ENCODE results near the gene PRRC1.
"Not testable (repeated sequence)": the region's sequence is repeated elsewhere in the genome, so short reads cannot be mapped to it uniquely, and the experiment has no call there.

PRRC1 gene

DNA sequence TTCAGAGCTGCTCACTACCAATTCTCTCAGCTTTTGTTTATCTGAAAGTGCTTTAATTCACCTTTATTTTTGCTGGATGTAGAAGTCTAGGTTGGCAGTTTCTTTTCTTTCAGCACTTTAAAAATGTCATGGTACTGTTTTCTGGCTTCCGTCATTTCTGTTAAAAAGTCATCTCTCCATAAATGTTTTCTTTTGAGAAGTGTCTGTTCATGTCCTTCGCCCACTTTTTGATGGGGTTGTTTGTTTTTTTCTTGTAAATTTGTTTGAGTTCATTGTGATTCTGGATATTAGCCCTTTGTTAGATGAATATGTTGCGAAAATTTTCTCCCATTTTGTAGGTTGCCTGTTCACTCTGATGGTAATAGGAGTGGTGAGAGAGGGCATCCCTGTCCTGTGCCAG, 23.1 kb downstream of the PRRC1 start:
- not testable (repeated sequence) for DNase-seq (ENCODE audit: low read depth in 1 of 2, low spot score in 1 of 2)

DNA sequence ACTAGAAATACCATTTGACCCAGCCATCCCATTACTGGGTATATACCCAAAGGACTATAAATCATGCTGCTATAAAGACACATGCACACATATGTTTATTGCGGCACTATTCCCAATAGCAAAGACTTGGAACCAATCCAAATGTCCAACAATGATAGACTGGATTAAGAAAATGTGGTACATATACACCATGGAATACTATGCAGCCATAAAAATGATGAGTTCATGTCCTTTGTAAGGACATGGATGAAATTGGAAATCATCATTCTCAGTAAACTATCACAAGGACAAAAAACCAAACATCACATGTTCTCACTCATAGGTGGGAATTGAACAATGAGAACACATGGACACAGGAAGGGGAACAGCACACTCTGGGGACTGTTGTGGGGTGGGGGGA, 27.8 kb downstream of the PRRC1 start:
- not testable (repeated sequence) for DNase-seq (ENCODE audit: low read depth in 1 of 2, low spot score in 1 of 2)

DNA sequence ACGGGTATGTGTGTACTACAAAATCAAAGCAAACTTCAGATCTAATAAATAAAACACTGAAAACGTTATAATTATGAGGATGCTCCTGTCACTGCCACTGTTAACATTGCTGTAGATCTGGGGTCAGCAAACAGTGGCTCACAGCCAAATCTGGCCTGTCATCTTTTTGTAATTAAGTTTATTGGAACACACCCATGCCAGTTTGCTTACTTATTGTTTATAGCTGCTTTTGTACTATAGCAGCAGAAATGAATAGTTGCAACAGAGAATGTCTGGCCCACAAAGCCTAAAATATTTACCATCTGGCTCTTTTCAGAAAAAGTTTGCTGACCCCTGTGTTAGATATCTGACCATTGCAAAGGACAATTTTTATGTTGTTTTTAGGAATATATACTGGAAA, 32.1 kb downstream of the PRRC1 start:
- no peak for DNase-seq (ENCODE audit: low read depth in 1 of 2, low spot score in 1 of 2)

DNA sequence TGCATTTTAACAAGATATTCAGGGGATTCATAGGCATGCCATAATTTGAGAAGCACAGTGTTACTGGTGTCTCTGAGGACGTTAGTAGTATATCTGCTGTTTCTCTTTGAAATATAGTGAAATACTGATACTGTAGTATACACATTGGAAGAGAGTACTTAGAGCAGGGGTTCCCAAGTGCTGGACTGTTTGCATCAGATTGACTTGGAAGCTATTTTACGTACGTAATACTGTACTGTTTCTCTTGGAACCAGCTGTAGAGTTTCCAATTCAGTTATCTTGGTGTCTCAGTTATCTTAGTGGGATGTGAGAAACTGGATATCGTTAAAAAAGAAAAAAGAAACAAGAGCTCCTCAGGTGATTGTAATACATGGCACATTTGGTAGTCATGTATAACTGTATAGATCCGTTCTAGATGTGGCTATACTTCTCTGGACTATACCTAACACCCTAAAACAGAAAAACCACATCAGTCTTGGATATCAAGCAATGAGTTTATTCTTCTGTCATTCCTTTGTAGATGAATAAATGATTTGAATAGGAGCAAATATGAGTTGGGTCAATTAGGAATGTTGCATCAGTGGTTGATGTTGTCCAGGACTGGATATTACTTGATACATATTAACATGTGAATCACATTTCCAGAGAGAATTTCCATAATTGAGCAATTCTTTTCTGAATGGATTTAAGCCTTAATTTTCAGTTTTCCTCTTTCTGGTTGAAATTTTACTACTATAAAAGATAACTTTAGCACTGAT, 33.4 kb downstream of the PRRC1 start:
- no peak for DNase-seq (ENCODE audit: low read depth in 1 of 2, low spot score in 1 of 2)

DNA sequence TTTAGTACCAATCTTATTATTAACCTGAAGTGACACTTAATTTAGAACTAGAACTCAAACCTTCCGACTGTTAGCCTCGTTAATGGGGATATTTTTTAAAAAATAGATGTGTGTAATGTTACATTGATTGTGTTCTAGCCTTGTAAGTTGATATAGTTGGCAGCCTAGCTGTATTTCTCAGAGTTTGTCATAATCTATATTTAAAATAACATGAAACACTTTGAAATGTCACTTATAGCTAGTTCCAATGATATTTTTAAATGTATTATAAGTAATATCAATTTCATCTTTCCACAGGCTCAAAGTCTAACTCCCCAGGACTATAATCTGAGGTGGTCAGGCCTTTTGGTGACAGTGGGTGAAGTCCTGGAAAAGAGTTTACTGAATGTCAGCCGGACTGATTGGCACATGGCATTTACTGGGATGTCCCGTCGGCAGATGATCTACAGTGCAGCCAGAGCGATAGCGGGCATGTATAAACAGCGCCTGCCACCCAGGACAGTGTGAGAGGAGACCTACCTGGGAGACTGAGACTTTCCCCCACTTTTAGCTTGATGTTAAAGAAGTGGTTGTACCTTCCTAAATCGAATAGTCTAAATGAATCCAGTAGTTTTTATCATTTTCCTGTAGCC, 34.1 kb downstream of the PRRC1 start:
- no peak for DNase-seq (ENCODE audit: low read depth in 1 of 2, low spot score in 1 of 2)

DNA sequence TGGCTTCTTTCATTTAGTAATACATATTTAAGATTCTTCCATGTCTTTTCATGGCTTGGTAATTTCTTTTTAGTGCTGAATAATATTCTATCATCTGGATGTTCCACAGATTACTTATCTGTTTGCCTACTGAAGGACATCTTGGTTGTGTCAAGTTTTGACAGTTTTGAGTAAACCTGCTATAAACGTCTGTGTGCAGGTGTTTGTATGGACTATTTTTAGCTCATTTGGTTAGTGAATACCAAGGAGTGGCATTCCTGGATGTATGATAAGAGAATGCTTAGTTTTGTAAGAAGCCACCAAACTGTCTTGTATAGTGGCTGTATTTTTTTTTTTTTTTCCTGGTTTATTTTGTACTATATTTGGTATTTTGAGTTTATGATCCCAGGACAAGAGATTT, 38.4 kb downstream of the PRRC1 start:
- no peak for DNase-seq (ENCODE audit: low read depth in 1 of 2, low spot score in 1 of 2)

DNA sequence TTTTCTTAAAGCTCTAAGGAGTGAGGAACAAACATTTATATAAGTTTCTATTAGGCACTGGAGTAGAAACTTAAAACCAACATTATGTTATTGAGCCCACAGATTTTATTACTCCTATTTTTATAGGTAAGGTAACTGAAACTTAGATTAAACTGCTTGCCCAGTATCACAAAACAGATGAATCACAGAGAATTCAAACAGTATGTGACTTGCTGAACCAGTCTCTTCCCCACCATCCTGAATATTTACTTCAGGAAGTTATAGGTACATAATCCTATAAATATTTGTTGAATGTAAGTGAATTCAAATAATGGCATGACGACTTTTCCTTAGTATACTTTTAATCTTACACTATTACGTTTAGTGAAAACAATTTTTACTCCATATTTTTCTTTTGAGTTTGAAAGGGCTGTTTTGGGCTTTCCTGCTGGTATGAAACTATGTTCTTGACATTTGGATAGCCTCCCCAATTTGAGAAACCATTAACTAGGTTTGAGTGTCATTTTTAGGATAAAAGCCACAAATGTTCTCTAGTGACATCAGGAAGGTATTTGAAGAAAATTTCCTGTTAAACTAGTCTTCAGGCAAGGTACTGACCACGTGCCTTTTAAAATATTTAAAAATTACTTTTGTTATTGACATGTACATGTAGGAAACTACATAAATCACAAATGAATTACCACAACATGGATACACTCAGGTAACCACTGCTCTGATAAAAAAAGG, 39.3 kb downstream of the PRRC1 start:
- no peak for DNase-seq (ENCODE audit: low read depth in 1 of 2, low spot score in 1 of 2)

DNA sequence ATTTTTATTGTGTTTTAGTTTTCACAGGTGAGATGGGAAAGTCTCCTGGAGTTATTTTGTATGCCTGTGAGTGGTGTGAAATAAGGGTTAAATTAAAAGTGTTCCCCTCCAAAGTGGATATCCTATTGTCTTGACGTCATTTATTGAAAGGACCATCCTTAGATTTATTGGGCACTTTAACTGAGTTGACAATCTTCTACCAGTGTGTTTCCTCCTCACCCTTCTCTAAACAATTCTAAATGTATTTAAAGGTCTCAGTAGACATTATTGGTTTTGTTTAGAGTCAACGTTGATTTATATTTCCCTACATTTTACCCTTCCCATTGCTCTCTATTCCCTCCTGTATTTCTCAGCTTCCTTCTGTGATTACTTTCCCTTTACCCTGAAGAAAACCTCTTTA, 40.8 kb downstream of the PRRC1 start:
- no peak for DNase-seq (ENCODE audit: low read depth in 1 of 2, low spot score in 1 of 2)

DNA sequence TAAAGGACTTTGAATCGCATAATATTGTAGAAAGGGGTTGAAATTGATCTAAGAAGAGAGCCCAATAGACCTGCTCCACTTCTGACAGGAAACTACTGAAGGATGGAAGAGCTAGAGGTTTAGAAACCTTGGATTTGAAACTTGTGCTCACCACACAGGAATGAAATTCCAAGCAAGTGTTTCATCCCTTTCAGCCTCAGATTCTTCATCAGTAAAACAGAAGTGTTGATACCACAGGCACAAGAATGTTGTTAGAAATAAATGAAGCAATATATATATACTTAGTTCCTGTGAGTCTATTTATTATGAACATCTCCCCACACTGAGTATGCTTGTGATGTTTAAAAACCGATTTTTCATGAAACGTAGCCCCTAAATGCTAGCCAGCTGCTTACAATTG, 43.8 kb downstream of the PRRC1 start:
- no peak for DNase-seq (ENCODE audit: low read depth in 1 of 2, low spot score in 1 of 2)

DNA sequence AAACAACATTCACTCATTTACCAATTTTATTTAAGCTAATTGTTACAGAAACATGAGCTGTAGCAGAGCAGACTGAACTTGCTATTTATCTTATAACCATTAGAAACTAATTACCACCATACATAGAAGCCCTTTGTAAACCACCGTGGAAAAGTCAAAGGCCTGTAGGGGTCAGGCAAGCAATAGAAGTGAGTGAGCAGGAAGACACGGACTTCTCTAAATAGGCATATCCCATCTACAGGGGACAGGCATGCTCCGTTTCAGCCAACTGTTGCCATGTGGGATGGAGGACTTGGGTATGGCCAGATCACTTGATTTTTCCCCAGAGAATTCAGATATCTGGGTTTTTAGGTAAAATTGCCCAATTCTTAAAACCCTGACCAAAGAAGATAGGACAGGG, 44.8 kb downstream of the PRRC1 start:
- no peak for DNase-seq (ENCODE audit: low read depth in 1 of 2, low spot score in 1 of 2)

DNA sequence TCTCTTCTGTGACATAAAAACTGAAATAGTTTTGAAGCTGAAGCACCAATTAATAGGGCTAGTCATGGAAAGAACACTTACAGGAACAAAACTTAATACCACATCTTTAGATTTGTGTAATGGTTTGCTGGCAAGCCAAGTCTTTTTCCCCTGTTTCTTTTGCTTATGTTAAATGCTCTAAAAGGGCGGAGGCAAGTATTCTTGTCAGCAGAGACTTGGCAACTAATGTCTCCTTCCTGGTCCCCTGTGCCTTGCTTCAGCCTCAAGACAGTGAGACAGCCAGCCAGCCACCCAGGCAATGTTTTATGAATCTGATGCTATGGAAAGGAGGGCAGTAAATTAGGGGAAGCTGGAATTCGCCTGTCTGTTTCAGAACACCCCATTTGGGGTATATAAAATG, 45.7 kb downstream of the PRRC1 start:
- no peak for DNase-seq (ENCODE audit: low read depth in 1 of 2, low spot score in 1 of 2)

DNA sequence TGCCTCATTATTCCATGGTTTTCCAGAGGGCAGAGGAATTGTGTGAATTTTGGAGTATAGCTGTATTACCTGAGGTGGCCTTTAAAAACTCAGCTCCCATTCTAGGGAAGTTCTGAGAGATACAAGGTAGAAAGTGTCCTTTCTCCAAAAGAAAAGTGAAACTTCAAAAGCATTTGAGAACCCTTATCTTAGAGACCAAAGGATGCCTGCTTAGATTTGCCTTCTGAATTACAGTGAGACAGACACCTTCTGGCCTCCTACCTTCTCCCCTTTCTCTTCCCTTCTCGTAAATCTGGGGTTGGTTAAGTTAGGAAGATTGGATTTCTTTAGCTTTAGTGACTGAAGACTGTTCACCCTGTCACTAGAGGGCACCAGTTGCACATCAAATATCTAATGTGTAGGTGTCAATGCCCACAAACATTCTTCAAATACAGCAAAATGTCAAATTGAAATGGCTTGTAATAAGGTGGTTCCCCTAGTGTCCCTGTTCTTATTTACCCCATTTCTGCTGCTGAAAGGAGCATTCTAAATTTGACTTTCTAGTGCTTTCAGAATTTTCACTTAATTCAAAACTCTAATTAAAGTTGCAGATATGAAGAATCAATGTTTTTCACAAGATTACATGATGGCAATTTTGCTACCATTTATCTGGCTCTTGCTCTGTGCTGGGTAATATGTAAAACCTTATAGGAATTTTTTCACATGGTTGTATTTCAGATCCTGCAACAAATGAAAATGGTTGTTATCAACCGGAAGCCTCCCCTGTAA, 46.7 kb downstream of the PRRC1 start:
- no peak for DNase-seq (ENCODE audit: low read depth in 1 of 2, low spot score in 1 of 2)

DNA sequence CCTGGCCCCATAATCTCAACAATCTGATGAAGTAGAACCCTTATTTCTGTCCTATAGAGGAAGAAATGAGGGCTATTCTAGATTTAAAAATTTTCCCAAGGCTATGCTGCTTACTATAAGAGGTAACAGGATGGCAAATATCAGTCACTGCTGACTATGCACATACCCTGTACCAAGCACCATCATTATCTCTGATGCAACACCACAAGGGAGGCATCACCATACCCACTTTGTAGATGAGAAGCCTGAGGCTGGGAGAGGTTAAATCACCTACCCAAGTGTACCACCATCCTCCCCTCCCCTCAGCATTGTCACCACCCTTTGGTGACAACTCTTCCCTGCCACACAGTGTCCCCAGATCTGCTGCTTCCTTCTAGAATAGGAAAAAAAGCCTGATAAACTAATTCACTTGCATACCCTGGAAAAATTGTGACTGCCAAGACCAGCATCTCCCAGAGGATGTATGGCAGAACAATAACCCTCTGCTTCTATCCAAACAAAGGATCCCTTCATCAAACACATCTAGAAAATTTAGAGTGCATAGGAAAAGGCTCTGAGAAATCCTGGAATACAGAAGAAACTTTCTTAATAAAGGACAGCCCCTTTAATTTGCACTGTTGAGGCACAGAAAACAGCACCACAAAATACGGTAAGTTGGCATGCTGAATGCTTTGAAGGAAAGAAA, 48.3 kb downstream of the PRRC1 start:
- no peak for DNase-seq (ENCODE audit: low read depth in 1 of 2, low spot score in 1 of 2)

DNA sequence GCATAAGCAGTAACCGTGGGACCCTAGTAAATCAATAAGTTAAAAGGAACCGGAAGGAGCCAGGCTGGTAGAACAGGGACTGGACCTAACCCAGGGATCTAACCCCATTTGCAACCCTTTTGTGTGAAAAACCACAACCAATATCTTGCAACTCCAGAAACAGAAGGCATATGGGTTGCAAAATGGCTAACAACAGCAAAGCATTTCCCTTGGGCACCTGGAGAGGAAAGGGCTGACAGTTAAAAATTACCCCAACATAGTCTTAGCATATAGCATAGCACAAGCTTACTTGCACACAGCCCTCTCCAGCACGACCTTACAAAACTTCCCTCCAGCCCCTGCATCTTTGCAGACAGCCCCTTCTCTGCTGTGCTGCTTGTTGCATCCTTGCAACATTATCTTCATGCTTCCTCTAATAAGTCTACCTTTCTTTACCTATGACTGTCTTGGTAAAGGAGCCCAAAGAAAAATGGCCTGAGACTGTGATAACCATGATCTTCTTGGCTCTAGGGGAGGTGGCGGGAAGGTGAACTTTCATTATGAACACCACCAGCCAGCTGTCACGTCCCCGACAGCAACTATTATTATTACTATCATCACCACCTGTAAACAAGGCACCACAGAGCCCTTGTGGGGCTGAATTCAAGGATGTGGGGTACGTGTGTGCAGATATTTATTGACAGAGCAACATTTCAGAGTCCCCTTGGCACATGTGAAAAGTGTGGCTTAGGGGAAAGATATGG, 49.8 kb downstream of the PRRC1 start:
- no peak for DNase-seq (ENCODE audit: low read depth in 1 of 2, low spot score in 1 of 2)

DNA sequence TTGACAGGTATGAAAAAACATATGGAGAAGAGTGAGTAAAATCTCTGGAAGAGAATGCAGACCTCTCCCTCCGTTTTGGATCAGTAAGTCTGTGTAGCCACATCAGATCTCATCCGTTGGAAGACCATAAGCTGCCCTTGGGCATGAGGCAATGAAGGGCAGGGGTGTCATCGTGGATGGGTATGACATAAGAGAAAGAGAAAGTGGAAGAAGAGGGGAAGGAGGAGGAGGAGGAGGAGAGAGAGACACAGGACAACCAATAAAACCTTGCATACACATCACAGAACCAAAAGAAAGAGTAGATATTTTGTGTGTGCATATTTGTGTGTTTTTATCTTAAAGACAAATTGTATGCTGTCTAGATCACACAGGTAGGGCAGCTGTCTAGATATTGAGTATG, 50.7 kb downstream of the PRRC1 start:
- DNase-seq (ENCODE audit: low read depth in 1 of 2, low spot score in 1 of 2), result no peak

DNA sequence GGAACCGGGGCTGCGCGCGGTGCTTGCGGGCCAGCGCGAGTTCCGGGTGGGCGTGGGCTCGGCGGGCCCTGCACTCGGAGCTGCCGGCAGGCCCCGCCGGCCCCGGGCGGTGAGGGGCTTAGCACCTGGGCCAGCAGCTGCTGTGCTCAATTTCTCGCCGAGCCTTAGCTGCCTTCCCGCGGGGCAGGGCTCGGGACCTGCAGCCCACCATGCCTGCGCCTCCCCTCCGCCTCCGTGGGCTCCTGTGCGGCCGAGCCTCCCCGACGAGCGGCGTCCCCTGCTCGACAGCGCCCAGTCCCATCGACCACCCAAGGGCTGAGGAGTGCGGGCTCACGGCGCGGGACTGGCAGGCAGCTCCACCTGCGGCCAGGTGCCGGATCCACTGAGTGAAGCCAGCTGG, 52.0 kb downstream of the PRRC1 start:
- not testable (repeated sequence) for DNase-seq (ENCODE audit: low read depth in 1 of 2, low spot score in 1 of 2)

DNA sequence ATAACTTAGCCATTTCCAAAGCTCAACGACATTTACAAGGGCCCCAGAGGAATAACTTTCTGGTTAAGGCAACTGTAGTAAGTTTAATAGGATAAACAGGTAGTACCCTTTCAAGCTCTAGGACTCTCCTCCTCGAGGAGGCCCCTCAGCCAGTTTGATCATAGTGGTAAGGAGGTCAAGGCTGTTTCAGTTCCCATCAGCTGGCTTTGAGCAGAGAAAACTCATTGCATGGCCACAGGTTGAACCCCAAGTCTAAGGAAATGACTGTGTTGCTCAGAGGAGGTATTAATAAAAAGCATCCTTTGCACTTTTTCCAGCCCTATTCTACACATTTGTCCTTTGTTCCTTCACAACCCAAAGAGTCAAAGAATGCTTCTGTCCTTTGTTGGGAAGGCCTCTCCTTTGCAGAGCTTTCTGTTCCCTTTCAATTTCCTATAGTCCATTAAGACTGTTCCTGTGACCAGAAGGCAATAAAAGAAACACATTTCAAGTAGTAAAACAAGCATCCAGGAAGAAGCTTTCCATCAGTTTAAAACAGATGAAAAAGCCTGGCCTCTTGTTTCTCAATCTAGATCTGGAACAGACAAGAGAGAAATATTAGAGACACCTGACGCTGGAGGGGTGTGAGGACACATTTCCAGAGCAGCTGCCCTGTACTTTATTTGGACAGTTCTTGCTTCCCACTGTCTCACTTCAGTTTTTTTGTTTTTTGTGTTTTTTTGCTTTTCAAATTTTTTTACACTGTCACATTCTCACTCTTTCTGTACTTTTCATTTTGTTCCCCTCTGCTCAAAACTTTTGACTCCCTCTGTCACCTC, 54.1 kb downstream of the PRRC1 start:
- DNase-seq (ENCODE audit: low read depth in 1 of 2, low spot score in 1 of 2), result no peak

DNA sequence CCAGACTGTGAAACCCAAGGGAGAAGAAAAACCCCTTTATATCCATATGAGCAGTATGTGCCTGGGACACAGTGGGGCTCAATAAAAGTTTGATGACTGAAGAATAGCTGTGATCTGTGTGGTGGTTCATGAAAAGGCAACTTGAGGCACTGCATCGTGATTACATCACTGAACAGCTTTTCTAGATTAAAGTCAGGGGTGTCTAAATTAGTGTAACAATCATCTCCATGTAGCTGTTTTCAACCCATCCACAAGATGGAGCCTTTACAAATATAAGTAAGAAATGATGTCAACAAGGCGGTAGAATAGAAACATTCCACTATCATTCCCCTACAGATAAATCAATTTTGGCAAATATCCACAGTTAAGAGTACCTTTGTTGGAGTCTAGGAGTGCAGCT, 55.5 kb downstream of the PRRC1 start:
- DNase-seq (ENCODE audit: low read depth in 1 of 2, low spot score in 1 of 2), result no peak

DNA sequence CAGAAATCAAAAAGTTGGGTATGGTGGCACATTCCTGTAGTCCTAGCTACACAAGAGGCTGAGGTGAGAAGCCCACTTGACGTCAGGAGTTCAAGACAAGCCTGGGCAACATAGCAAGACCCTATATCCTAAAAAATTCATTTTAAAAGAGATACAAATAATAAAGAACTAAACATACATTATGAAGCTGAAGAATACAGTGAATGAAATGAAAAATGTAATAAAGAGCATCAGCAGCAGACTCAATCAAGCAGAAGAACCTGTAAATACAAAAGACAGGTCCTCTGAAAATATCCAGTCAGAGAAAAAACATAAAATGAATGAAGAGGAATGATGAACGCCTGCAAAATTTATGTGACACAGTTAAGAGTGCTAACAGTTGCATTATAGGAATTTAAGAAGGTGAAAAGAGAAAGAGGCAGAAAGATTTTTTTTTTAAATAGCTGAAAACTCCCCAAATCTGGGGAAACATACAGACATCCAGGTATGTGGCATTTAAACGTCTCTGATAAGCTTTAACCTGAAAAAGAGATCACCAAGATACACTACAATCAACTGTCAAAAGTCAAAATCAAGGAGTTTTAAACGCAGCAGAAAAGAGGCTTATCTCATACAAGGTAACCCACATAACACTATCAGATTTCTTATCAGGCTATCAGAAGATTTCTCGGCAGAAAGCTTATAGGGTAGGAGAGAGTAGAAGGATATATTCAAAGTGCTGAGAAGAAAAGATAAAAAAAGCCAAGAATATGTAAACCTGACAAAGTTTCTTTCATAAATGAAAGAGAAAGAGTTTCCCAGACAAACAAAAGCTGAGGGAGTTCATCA, 57.6 kb downstream of the PRRC1 start:
- DNase-seq (ENCODE audit: low read depth in 1 of 2, low spot score in 1 of 2), result no peak
